Activated effector memory CD4-positive, alpha-beta T cell treated with anti-CD3 and anti-CD28 coated beads, Interleukin-2, amount 50 U/mL, for 16 hours (primary cell): ENCODE measurements around the gene NCAM1.
"Not testable (repeated sequence)": the region's sequence is repeated elsewhere in the genome, so short reads cannot be mapped to it uniquely, and the experiment has no call there.

Experiments
- DNase-seq: peaks from one replicate; pipeline ENCODE4 v3.0.0-alpha.2; 2020

NCAM1 gene

DNA sequence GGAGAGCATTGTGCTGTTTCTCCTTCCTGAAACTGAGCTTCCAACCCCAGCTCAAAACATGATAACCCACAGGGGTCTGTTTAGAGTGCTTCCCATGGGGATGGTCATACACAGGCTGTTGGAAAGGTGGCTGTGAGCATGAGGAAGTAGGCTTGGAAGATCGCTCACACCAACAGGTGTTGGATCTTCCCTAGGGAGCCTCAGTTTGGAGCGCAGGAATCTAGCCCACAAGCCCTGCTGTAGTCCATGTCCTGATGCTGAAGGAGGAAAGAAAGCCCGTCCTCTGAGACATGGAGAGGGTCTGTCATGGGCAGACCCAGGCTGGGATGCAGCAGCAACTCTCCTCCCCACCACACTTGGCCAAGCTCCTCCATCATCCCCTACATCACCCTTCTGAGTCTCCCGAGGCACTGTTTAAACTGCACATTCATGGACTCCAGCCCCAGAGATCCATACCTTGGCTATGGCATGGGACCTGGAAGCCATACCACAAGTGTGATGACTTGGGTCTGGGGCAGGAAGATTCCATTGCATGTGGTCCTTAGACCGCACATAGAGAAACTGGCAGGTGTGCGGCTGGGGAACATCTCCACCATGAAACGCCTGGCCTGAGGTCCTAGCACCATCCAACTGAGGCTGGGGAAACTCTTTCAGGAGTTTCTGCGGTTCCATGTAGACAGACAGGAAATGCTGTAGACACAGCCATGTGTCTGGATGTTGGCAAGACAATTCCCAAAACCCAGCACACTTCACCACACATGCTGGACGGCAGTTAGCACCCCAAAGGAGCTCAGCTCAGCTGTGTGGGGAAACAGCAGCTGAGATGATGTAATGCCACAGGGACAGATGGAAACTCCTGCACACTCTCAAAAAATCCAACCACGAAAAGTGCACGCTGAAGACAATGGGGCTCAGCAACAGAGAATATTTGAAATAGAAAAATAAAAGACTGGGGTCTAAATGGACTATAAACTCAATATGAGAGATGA, 325.6 kb downstream of the NCAM1 start:
- no peak for DNase-seq

DNA sequence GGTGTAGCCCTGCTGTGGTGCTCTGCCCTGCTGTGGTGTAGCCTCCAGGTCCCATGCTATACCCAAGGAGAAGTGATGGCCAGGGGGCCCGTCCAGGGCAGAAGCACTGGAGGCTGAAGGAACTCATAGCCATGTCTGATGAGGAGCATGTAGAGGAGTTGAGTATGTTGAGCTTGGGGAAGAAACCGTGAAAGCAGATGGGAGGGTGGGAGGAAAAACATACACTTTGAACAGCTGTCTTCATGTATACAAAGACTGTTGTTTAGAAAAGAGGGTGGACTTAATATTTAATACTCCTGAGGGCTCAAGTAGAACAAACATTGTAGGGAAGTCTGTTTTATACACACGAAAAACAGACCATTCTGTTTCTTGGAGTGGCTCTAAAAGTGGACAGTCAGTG, 326.6 kb downstream of the NCAM1 start:
- no peak for DNase-seq

DNA sequence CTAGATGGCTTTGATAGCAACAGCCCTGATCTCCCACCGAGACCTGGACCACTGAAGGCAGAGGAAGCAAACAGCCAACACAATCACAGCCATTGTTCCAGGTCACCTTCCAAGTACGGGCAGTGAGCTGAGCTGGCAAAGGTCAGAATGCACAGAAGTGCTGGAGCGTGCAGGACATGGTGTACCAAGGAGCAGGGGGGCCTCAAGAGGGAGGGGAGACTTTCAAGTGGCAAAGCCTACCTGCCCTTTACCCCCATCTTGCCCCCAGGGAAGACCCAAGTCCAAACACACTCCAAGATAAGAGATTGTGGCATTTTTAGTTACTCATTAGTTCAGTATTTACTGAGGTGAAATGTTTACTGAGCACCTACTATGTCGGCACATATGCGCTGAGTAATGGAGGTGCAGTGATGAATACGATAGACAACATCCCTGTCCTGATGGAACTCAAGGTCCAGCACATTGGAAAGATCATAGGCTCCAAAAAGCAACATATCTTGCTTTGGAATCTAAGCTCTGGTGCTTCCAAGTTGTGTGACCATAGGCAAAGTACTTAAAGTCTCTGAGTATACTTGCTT, 327.2 kb downstream of the NCAM1 start:
- no peak for DNase-seq

DNA sequence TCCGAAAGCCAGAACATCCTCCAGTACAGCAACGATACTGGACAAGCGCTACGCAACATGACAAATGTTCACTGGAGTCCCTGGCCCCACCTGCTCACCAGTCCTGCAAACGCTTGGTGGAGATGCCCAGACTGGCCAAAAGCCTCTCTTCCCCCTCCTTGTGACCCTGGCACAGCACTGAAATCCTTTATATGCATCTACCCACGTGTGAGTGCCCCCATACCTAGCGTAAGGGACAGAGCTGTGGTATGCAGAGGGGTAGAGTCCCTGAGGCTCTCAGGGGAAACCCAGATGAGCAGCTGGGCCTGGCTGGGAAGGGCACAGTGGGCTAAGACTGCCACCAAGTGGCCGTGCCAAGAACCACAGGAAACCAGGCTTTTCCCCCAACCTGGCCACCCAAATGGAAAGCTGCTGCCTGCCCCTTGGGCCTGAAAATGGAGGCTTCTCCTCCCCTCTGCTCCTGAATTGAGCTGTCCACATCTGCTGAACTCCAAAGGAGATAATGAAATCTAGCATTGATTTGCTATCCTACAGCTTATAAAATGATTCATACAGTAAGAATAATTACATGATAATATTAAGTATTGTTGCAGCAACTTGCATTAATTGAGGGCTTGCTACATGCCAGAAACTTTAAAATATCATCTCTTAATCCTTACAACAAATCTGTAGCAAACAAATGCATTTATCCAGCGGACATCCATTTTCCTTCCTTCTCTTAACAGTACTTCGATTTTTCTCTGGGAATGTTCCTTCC, 328.4 kb downstream of the NCAM1 start:
- peak; percentile 87 for DNase-seq

DNA sequence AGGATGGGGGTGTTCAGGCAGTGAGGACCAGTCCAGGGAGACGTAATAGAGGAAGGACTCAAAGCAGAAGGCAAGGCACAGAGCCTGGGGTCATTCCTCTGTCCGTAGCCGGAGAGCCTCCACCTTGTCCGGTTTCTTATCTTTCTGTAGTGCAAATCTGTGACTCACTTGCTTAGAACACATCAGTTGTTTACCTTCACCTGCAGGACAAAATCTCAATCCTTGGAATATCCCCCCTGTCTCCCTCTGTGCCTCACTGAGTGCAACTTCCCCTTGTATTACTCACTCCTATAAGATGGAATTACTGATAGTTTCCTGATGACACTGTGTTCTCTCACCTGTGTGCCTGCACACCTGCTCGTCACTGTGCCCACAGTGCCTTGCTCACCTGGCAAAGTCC, 332.7 kb downstream of the NCAM1 start:
- DNase-seq: no peak

DNA sequence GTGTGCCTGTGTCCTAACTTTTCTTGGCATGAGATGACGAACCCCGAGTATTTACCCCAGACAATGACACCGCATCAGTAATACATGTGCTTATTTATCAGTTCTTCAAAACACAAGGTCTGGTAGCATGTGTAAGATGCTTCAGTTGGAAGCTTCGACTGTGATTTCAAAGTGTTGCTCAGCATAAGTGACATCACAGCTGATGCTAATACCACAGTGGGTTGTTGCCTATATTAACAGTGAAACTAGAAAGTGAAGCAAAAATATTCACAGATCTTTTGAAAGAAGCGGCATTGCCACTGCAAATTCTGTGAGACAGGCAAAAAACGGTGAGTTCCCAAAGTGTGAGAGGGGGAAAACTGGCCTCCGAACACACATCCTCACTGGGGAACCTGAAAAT, 334.8 kb downstream of the NCAM1 start:
- DNase-seq: no peak

DNA sequence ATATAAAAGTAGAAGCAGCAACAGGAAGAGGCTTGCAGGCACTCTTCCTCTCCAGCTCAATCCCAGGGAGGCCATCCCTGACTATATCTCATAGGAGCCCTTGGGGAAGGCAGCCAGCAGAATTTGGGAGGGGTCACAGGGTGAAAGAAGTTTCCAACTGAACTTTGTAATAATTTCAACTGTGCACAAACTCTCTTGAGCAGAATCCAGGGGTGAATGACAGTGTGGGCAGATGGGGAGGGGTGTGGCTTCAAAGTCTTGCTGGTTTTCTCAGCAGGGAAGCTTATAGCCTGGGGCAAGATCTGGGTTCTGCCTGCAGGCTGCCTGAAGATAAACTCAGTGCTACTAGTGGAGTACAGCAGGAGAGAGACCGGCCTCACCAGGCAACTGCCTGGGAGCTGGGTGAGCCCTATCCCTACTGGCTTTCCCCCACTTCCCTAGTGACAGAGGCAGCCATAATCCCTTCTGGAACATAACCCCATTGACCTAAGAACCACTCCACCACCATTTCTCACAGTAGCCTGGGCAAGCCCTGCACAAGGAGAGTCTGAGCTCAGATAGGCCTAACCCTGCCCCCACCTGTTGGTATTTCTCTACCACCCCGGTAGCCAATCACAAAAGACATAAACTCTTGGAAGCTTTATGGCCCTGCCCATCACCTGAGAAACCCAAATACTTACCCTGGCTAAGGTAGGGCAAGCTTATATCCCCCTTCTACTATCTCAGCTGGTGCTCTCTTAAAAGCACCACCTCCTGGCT, 335.4 kb downstream of the NCAM1 start:
- DNase-seq: no peak

DNA sequence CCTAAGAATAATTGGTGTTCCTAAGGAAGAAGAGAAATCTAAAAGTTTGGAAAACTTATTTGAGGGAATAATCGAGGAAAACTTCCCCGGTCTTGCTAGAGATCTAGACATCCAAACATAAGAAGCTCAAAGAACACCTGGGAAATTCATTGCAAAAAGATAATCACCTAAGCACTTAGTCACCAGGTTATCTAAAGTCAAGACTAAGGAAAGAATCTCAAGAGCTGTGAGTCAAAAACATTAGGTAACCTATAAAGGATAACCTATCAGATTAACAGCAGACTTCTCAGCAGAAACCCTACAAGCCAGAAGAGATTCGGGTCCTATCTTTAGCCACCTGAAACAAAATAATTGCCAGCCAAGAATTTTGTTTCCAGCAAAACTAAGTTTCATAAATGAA, 337.3 kb downstream of the NCAM1 start:
- DNase-seq: not testable (repeated sequence)

DNA sequence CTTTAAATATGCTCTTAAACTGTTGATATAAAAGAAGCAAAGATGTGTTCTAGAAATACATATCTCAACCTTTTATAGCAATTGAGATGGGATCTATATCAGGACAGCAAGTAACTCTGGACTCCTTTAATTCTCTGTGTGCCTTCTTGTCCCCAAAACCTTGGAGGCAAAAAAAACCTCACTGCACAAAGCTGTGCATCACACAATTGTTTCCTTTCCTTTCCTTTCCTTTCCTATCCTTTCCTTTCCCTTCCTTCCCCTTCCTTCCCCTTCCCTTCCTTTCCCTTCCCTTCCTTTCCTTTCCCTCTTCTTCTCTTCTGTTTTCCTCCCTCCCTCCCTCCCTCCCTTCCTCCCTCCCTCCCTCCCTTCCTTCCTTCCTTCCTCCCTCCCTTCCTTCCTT, 343.7 kb downstream of the NCAM1 start:
- DNase-seq: no peak

DNA sequence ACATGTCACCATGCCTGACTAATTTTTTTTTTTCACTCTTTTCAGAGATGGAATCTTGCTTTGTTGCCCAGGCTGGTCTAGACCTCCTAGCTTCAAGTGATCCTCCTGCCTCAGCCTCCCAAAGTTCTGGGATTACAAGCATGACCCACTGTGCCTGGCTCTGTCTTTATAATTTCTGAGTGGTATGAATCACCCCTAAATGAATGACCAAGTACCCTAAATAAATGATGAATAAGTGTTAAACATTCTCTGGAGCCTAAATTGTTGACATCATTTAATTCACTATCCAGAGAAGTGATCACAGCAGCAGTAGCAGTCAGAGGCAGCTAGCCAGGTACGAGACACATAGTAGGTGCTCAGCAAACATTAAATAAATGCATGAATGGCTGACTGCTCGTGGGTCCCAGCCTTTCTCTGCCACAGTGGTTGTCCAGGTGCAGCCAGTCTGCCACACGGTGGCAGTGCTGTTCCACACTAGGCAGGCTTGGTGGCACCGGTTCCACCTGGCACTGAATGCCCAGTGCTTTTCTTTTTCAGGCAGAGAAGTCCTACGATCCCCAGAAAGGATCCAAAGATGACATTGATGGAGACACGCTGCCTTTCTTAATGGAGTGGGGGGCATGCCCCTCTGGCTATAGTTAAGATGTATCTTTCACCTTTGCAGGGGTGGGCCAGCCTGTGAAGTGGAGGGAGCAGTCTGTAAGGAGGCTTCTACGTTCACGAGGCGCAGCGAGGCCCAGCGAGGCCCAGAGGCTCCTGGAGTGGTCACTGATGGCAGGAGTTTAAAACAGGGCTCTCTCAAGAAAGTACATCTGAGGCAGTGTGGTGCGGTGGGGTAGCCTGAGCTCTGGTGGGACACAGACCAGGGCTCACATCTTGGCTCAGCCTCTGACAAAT, 344.5 kb downstream of the NCAM1 start:
- peak; percentile 88 for DNase-seq

DNA sequence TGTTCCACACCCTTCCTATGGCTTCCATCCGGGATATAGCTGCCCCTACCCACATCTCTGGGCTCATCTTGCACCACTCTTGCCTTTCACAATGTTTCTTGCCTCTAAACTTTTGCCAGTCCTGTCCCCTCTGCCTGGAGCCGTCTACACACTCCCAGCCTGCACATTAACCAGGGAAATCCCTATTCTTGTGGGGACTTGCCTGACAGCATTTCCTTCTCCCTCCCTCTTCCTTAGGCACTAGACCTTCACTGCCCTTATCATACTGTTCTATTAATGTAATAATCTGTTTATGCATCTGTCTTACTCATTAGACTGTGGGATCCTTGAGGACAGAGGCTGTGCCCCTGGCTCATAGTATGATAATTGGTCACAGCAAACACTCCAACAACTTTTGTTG, 347.4 kb downstream of the NCAM1 start:
- DNase-seq: no peak

DNA sequence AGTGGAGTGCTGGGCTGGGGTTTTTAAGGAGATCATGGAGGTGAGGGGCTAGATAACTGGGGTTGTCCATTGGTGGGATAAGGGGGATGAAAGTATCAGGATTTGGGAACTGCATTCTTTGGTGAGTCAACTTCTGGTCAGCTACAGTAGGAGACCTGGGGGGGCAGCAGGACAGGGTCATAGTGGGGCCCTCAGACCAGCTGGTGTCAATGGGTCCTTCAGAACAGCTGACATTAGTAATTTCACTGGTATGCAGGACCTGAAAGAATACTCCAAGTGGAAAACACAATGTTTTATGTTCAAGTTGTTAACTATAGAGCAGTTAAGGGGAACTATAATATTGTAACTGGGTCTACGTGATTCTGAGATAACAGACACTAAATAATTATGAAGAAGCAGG, 350.3 kb downstream of the NCAM1 start:
- no peak for DNase-seq

DNA sequence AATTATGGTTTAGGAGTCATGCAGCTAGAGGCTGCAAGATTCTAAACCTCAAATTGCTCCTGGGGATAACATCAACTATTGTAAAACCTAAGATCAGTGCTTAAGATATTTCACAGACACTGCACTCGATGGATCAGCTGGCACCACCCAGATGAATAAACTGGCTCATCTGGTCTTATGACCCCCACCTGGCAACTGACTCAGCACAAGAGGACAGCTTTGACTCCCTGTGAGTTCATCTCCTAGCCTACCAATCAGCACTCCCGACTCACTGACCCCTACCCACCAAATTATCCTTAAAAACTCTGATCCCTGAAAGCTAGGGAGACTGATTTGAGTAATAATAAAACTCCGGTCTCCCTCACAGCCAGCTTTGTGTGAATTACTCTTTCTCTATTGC, 352.4 kb downstream of the NCAM1 start:
- no peak for DNase-seq

DNA sequence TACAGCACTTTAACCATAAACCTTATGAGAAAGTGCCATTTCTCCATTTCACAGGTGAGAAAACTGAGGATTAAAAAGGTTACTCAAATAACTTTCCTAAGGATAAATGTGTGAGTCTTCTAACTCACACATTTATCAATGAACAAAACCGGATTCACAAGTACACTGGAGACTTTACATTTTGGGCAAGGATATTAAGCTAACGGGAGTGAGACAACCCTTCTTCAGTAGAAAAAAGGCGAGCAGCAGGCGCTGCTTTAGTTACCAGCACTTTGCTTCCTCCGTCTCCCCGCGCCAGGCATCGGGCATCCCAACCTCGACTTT, 352.8 kb downstream of the NCAM1 start:
- no peak for DNase-seq

DNA sequence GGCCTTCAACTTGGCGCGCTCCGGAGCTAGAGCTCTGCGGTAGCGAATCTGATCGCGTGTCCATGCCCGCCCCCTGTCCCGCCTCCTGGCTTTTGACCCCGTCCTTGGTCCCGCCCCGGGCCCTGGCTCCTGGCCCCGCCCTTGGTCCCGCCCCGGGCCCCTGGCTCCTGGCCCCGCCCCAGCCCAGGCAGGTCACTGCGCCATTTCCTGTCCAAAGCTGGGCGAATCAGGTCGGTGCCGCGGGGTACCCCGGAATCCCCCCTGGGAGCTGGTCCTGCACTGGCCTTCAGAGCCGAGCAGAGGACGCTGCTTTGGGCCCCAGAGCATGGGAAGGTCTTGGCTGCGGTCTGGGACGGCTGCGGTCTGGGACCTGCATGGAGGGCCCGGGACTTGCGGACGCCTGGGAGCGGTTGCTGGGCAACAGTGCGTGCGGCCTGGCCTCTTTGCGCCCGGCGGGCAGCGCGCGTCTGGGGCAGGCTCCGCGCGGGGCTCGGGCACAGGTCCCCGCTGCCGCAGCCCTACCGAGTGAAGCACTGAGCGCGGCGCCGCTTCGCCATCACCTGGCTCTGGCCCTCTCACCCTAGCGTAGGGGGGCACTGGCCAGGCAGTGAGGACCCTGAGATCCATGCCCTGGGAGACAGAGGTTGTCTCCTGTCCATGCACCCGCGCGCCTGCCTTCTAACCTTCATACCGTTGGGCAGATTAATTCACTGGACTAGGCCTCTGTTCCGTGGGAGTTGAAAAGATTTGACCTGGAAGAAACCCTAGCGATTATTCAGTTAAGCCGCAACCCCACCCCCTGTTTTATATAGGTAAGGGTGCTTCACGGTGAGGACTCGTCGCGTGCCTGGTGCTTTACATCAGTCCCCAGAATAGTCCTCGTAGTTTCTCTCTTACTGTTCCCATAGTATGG, 353.4 kb downstream of the NCAM1 start, which contains the start of gene TTC12:
TTC12 (plus strand) TSS at position 195 of the 913 bp plus-strand sequence. CDS start 1,675 bp downstream, outside the sequence.
- DNase-seq: peak; percentile 97

DNA sequence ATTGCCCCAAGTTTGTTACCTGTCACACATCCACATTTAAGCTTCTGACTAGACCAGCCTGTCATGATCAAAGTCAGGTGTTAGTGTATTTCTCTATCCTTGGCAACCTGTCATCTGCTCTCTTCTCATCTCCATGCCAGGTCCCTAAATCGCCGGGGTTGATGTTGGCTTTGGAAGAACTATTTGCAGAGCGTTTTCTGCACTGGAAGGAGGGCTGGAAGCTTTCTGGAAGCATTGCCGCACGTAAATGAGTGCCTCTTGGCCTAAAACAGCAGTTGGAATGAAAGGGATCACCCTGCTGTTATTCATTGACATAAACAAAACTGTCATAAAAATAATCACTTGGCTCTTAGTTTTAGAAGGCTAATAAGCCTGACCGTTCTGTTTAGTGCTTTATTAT, 354.6 kb downstream of the NCAM1 start:
- DNase-seq: no peak

DNA sequence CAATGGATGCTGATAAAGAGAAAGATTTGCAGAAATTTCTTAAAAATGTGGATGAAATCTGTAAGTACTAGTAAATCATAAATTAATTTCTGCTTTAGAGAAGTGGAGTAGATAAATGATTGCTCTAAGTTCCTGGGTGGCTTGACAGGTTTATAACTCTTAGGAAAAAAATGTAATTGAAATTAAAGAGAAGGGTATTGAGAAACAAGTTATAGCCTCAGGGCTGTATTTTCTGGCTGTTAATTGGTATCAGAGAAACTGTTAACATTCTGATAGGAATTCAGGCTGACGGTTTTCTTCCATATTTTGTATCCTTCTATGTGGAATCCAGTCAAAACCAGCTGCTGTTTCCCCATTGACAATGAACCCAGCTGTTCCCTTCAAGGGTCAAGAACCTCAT, 355.0 kb downstream of the NCAM1 start:
- no peak for DNase-seq

DNA sequence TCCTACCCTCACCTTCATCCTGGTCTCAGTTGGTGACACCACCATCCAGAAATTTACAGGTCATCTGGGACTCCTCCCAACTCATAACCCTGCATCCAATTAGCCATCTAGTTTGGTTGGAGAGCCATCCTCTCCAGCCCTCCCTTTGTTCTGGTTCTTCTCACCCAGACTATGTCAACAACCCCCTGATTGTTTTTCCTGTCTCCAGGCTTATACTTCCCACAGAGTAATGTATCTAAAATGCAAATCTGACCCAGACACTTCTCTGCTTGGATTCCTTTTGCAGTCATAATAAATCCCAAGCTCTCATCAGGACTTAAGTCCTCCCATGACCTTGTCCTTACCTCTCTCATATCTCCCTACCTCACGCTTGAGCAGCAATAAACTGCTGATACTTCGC, 356.1 kb downstream of the NCAM1 start:
- DNase-seq: no peak

DNA sequence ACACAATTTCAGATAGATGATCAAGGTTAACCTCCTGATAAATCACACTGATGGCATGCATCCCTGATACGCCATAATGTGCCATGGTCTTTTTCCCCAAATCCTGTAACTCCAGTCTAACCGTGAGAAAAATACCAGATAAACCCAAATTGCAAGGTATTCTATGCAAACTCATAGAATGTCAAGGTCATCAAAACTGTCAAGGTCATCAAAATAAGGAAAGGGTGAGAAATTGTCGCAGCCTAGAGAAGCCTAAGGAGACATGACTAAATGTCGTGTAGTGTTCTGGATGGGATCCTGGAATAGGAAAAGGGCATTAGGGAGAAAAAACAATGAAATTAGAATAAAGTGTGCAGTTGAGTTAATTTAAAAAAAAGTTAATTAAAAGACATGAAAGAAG, 357.9 kb downstream of the NCAM1 start:
- DNase-seq: no peak

DNA sequence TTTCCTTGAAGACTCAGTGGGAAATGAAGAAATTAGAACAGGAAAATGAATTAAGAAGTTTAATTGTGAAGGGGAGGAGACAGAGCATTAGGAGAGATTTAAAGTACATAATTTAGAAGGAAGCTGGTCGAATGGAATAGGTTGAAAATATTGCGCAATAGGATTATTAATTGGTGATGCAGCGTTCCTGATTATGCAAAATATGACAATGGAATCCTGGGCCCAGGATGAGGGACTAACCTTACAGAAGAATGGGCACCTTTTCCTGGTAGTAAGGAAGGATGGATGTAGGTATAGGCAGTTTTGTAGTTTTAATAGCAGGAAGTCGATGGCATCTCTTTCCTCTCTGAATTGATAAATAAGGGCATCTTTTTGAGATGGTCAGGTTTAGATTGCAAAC, 360.9 kb downstream of the NCAM1 start:
- no peak for DNase-seq

DNA sequence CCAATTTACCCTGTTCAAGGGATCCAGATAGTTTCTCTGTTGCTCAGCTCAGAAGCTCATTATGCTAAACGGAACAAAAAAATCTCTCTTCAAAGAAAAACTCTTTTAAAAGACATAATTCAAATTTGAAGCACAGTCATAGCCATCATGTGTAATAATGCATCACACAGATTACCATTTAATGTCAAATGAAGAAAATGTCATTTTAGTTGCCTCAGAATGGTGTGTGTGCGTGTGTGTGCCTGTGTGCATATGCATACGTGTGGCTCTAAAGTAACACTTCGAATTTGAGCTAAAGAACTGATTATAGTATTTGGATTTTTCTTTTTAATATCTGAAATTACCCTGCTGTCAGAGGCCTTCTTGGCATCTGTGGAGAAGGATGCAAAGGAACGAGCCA, 363.0 kb downstream of the NCAM1 start:
- no peak for DNase-seq
